Stimulated activated CD4-positive, alpha-beta T cell treated with anti-CD3 and anti-CD28 coated beads, Interleukin-4, amount 100 ng/mL, for 48 hours (primary cell): Measurements from ENCODE around the gene FAAP20.

Experiments
- DNase-seq, 2 donors: peaks; one replicate each; pipeline ENCODE4 v3.0.0-alpha.2; 2020; ENCODE audit warnings: low read depth in 2 of 2

The FAAP20 gene

GRCh38 chr1:2178875-2179274, 15.7 kb downstream of the FAAP20 start:
- DNase-seq, result no peak

GRCh38 chr1:2177946-2178538, 16.5 kb downstream of the FAAP20 start:
- no peak for DNase-seq

GRCh38 chr1:2177541-2177940, 17.0 kb downstream of the FAAP20 start:
- no peak for DNase-seq

GRCh38 chr1:2176615-2177014, 18.0 kb downstream of the FAAP20 start:
- DNase-seq, result no peak

GRCh38 chr1:2175681-2176454, 18.7 kb downstream of the FAAP20 start:
- DNase-seq, result no peak

- DNase-seq, result no peak
Measured at GRCh38 chr1:2175055-2175414, 19.5 kb downstream of the FAAP20 start.

- DNase-seq, result peak in 1 of 2 donors; percentile 34
Measured at GRCh38 chr1:2174348-2175054, 20.1 kb downstream of the FAAP20 start.

- DNase-seq, result no peak
Measured at GRCh38 chr1:2173546-2174347, 20.8 kb downstream of the FAAP20 start.

GRCh38 chr1:2172551-2173146, 21.9 kb downstream of the FAAP20 start:
- no peak for DNase-seq

- no peak for DNase-seq
Measured at GRCh38 chr1:2172012-2172411, 22.6 kb downstream of the FAAP20 start.

- DNase-seq, result no peak
Measured at GRCh38 chr1:2170211-2170610, 24.4 kb downstream of the FAAP20 start.

GRCh38 chr1:2169200-2169836, 25.3 kb downstream of the FAAP20 start:
- no peak for DNase-seq

GRCh38 chr1:2168535-2168934, 26.0 kb downstream of the FAAP20 start:
- no peak for DNase-seq

- no peak for DNase-seq
Measured at GRCh38 chr1:2168090-2168489, 26.5 kb downstream of the FAAP20 start.

GRCh38 chr1:2166695-2167094, 27.9 kb downstream of the FAAP20 start:
- no peak for DNase-seq

- no peak for DNase-seq
Measured at GRCh38 chr1:2166254-2166653, 28.3 kb downstream of the FAAP20 start.

- DNase-seq, result no peak
Measured at GRCh38 chr1:2165646-2166045, 28.9 kb downstream of the FAAP20 start.

GRCh38 chr1:2163205-2163604, 31.4 kb downstream of the FAAP20 start:
- no peak for DNase-seq

GRCh38 chr1:2160451-2161300, 33.9 kb downstream of the FAAP20 start:
- no peak for DNase-seq

GRCh38 chr1:2159124-2159523, 35.4 kb downstream of the FAAP20 start:
- DNase-seq, result no peak
